Ishikawa (cell line): ENCODE data around the gene ZNF664.

Experiments
- CEBPB ChIP-seq: IDR thresholded peaks from 2 replicates; pipeline ENCODE4 v1.6.1; 2012
- CREB1 ChIP-seq: IDR thresholded peaks from 2 replicates; pipeline ENCODE4 v1.6.1; 2012; ENCODE audit warnings: low read depth
- EGR1 ChIP-seq: IDR thresholded peaks from 2 replicates; pipeline ENCODE4 v1.6.1; 2012
- EP300 ChIP-seq: IDR thresholded peaks from 2 replicates; pipeline ENCODE4 v1.6.1; 2012; ENCODE audit warnings: borderline replicate concordance
- FOXM1 ChIP-seq: IDR thresholded peaks from 2 replicates; pipeline ENCODE4 v1.6.1; 2012; ENCODE audit warnings: low read depth, borderline replicate concordance
- NFIC ChIP-seq: IDR thresholded peaks from 2 replicates; pipeline ENCODE4 v1.6.1; 2012
- RAD21 ChIP-seq: IDR thresholded peaks from 2 replicates; pipeline ENCODE4 v1.6.1; 2012; ENCODE audit warnings: low read depth
- REST ChIP-seq: IDR thresholded peaks from 2 replicates; pipeline ENCODE4 v1.6.1; 2012; ENCODE audit warnings: low read depth, mild to moderate bottlenecking
- TAF1 ChIP-seq: IDR thresholded peaks from 2 replicates; pipeline ENCODE4 v1.6.1; 2012; ENCODE audit warnings: low read depth, mild to moderate bottlenecking
- TCF12 ChIP-seq: IDR thresholded peaks from 2 replicates; pipeline ENCODE4 v1.6.1; 2012; ENCODE audit warnings: low read depth
- TEAD4 ChIP-seq: IDR thresholded peaks from 2 replicates; pipeline ENCODE4 v1.6.1; 2012
- YY1 ChIP-seq: IDR thresholded peaks from 2 replicates; pipeline ENCODE4 v1.6.1; 2012; ENCODE audit warnings: low read depth
- ZBTB7A ChIP-seq: IDR thresholded peaks from 2 replicates; pipeline ENCODE4 v1.6.1; 2012; ENCODE audit warnings: low read depth
- TF ChIP-seq, protein P1 (sequence below): IDR thresholded peaks from 2 replicates; pipeline ENCODE4 v1.6.1; 2012
- TF ChIP-seq, protein P2 (sequence below): IDR thresholded peaks from 2 replicates; pipeline ENCODE4 v1.6.1; 2012

The ZNF664 gene

GRCh38 chr12:123949770-123950165 is 23.2 kb upstream of the ZNF664 start:
- TF ChIP-seq RAD21 (no peak), FOXM1 (no peak)

GRCh38 chr12:123950476-123951349 is 22.3 kb upstream of the ZNF664 start:
- no peak for TF ChIP-seq EP300
- no peak for TF ChIP-seq RAD21
- no peak for TF ChIP-seq CREB1
- no peak for TF ChIP-seq NFIC
- TF ChIP-seq CEBPB = no peak
- TF ChIP-seq, protein P1, sequence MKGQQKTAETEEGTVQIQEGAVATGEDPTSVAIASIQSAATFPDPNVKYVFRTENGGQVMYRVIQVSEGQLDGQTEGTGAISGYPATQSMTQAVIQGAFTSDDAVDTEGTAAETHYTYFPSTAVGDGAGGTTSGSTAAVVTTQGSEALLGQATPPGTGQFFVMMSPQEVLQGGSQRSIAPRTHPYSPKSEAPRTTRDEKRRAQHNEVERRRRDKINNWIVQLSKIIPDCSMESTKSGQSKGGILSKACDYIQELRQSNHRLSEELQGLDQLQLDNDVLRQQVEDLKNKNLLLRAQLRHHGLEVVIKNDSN = no peak
- no peak for TF ChIP-seq YY1
- TF ChIP-seq EGR1 = no peak
- no peak for TF ChIP-seq TCF12
- TF ChIP-seq, protein P2, sequence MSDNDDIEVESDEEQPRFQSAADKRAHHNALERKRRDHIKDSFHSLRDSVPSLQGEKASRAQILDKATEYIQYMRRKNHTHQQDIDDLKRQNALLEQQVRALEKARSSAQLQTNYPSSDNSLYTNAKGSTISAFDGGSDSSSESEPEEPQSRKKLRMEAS = no peak
- no peak for TF ChIP-seq ZBTB7A
- no peak for TF ChIP-seq TEAD4
- TF ChIP-seq REST = no peak
- TF ChIP-seq TAF1 = no peak
- TF ChIP-seq FOXM1 = no peak

DNA sequence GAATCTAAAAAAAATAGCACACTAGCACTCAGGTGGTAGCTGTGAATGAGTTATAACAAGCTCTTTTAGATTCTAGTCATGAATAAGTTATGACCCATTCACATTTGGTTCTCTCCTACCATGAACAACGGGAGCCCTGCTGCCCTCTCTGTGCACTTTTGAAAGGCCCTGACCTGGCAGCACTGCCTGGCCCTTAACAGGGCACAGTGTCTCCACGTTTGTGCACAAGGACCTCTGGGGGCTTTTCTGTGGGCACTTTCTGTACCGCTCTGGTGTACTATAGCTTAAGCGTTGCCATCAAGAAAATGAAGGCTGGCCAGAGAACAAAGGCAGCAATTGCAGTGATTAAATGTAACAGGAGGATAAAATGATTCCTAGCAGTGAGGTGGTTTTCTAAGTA is 21.5 kb upstream of the ZNF664 start:
- no peak for TF ChIP-seq EP300
- TF ChIP-seq, protein P1 = no peak
- no peak for TF ChIP-seq FOXM1
- TF ChIP-seq TEAD4 = no peak
- TF ChIP-seq, protein P2 = no peak
- TF ChIP-seq CEBPB = no peak
- TF ChIP-seq RAD21 = no peak
- TF ChIP-seq REST = no peak
- no peak for TF ChIP-seq TCF12
- no peak for TF ChIP-seq TAF1
- TF ChIP-seq NFIC = no peak
- no peak for TF ChIP-seq CREB1
- no peak for TF ChIP-seq ZBTB7A
- no peak for TF ChIP-seq EGR1
- no peak for TF ChIP-seq YY1

DNA sequence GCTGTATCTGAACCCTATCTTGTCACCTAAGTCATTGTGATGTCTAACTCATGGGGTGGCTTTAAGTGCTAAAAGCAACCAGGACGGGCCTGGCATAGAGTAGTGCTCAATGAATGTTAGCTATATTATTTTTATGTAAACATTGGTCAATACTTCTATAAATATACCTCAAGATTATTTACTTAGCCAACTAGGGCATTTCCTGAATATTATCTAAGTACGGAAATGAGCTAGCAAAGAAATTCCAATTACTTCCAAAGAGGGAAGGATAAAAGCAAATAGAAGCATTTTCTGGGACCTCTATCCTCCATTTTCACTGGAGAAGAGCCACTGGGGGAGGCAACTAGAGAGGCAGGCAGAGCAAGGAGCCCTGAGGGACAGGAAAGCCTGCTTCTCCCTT is 21.0 kb upstream of the ZNF664 start:
- TF ChIP-seq CEBPB (no peak), TAF1 (no peak), EGR1 (no peak), EP300 (no peak), RAD21 (no peak), TCF12 (no peak), NFIC (no peak), REST (no peak), CREB1 (no peak), ZBTB7A (no peak), YY1 (no peak)
- TF ChIP-seq, protein P2 = no peak
- TF ChIP-seq, protein P1 = no peak
